Medulla oblongata (tissue), 1 donor: ENCODE results near the gene WDR64.

ENCODE experiments used
- DNase-seq: peaks from one replicate; pipeline ENCODE4 v3.0.0-alpha.2; 2015; ENCODE audit errors: extremely low spot score

WDR64 gene

DNA sequence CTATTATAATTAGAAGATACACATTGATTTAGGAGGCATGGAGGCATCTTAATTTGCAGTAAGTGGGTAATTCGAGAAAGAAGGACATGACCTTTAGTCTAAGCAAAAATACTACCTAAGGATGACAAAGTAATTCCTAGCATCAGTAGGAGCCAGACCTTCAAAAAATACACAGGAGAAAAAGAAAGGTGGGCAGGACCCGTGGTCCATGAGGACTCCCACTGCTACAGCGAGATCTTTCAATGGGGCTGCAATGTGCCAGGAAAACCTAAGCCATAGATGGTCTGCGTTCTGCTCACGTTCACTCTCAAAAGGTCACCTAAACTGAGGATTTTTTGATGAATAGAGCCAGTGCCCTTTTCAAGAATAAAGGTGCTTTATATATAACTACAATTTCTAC lies 185.3 kb downstream of the WDR64 start:
- no peak for DNase-seq

DNA sequence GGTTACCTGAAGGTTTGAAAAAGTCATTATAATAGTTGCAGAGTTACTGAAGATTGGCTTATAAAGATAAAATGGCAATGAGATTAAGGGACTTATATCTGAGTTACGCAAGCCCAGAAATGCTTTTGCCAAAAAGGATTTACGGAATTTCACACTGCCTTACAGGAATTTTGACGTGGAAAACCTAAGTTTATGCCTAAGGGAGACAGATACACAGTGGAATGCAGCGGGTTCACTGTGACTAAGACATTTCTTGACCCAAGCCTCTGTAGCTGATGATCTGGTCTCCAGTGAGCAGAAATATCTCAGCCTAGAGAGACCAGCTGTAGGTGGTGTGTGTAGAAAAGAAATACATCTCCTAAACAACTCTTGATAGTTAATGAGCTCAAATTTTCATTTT lies 185.8 kb downstream of the WDR64 start:
- DNase-seq, result no peak

DNA sequence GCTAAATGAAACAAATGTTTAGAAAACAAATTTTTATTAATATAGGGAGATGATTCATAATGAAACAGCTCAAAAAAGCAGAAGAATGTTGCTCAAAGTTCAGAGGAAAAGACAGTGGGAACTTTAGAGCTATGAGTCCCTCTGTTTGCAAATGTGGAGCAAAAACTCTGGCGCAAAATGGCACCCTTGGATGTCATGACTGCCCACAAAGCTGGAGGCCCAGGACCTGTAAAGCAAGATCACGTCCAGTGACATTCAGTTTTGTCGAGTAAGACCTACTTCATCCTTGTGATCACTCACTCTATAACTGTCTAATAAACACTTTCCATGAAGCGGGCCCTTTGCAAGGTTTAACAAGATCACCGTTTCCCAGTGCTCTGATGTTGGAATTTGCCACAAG lies 186.8 kb downstream of the WDR64 start:
- no peak for DNase-seq

DNA sequence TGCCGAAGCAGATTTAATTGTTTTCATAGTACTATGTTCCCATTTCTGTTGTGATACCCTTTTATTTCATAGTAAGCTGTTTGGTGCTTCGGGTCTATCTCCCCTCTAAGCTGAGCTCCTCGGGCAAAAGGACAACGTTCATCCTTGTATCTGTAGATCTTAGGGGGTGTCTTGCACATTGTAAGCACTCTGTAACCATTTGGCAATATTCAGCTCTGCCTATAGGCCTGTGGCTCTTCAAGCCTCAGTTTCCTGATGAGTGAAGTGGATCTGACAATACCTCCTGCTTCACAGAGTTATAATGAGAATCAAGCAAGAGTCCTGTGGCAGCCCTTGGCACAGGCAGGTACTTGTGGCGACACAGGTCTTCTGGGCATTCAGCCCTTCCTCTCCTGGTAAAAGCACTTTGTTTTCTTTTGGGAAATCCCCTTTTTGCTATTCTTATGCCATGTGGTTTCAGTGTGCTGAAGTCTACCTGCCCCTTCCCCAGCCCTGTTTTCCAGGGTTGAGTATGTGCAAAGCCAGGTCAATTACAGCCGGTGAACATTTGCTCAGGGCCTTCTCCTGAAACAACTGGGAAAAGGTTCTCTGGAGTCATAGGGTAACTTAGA lies 187.4 kb downstream of the WDR64 start:
- no peak for DNase-seq

DNA sequence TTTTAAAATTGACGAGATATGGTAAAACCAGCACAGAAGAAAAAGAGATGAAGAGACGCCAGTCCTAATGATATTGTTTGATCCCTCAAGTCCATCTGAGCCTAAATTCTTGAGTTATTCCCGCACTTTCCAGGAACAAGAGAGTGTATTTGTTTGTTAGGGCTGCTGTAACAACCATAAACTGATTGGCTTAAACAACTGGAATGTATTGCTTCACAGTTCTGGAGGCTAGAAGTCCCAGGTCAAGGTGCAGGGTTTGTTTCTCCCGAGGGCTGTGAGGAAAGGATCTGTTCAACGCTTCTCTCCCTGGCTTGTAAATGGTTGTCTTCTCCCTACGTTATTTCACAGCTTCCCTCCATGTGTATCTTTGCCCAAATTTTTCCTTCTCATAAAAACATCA lies 188.1 kb downstream of the WDR64 start:
- no peak for DNase-seq

DNA sequence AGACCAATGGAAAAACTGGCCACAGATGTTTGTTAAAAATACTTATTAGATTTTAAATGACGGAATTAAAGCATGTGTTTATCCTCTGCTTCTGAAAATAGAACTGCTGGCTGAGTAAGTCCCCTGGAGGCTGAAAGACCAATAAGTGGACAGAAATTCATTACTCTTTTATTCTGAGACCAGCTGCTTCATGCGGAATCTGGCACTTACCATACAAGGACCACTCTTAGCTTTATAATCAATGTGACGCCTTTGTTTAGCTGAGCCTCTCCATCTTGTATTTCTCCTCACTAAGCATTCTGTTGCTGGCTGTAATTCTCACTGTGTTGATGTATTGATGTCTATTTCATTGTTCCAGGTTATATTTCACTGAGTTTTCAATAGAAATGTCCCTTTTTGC lies 189.6 kb downstream of the WDR64 start:
- DNase-seq, result no peak

DNA sequence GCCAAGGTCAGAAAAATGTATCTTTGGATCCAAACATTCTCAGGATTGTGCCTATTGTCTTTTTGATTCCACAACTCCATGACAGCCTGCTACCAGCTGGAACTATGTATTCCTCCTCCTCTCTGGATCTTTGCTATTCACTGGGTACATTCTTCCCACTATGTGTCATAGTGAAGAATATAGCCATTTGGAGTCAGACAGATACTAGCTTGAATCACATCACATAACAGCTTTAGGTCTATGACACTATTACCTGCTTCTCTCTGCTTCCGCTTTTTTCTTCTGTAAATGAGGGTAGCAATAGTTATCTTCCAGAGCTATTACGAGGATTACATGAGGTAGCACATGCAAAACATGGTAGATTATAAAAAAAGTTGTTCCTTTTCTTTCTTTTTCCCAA lies 190.5 kb downstream of the WDR64 start:
- DNase-seq, result no peak

DNA sequence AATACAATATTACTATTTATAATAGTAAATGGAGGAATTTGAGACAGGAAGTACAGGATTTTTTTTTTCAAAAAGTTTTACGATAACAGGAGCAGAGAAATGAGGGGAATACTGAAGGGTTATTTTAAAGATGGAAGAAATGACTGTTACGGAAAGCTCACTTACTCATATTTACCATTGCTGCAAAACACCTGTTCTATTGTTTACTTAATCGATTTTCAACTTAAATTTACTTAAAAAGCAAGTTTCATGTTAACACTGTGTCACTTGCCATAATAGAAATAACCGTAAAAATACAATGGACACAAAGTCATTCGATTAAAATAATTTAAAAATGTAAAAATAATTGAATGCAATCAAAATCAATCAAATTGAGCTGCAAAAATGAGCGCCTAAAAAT lies 192.5 kb downstream of the WDR64 start:
- DNase-seq, result no peak

DNA sequence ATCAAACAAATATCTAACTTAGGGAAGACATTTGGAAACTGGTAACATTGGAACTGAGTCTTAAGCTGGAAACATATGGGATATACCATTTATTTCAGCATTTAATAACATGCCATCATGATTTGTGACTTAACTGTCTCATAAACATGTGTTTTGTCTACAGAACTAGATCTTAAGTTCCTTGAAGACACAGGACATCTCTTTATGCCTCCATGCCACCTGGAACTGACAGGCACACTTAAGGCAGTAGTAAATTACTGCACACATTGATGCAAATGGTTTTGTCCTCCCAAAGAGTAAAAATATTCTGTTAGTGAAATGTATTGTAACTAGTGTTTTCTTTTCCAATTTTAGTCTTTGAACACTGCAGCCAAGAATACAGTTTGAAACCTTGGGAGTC lies 194.3 kb downstream of the WDR64 start:
- no peak for DNase-seq

DNA sequence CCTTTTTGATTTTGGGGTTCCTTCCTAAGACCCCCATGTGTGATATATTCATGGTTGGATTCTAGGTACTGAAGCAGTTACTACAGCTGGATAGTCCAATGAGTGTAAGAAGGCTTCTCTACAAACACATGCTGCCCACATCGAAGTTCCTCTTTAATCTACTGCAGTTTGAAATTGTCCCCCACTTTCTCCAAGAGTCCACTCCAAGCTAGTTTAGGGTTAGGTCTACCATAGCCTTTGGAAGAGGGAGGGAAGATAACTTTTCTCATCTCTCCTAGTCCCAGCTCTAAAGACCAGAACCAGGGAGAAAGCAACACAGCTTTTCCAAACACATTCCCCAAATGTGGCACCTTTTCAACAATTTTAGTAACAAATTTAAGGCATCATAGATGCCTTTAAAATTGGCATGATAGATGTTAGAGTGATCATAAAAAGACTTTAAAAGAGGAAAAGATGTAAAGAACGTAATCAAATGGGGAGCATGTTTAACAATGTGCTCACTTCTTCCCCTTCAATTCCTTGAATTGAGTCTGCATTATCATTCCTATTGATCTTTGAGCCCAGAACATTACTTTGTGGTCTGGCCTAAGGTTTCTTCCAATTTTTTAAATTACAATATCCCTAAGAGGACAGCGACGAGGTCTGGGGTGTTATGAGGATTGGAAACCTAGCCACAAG lies 194.9 kb downstream of the WDR64 start:
- DNase-seq, result no peak

DNA sequence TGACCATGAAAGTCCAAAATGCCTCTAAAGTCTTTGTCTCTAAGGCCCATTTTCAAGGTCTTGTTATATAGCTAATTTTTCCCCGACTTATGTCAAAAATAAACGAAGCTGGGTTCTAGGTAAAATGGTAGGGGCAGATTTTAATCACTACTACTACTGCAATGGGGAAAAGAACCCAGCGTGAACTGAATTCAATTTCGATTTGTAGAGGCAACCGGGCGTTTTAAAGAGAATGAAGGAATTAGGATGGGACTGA lies 195.4 kb downstream of the WDR64 start:
- peak; percentile 6 for DNase-seq

DNA sequence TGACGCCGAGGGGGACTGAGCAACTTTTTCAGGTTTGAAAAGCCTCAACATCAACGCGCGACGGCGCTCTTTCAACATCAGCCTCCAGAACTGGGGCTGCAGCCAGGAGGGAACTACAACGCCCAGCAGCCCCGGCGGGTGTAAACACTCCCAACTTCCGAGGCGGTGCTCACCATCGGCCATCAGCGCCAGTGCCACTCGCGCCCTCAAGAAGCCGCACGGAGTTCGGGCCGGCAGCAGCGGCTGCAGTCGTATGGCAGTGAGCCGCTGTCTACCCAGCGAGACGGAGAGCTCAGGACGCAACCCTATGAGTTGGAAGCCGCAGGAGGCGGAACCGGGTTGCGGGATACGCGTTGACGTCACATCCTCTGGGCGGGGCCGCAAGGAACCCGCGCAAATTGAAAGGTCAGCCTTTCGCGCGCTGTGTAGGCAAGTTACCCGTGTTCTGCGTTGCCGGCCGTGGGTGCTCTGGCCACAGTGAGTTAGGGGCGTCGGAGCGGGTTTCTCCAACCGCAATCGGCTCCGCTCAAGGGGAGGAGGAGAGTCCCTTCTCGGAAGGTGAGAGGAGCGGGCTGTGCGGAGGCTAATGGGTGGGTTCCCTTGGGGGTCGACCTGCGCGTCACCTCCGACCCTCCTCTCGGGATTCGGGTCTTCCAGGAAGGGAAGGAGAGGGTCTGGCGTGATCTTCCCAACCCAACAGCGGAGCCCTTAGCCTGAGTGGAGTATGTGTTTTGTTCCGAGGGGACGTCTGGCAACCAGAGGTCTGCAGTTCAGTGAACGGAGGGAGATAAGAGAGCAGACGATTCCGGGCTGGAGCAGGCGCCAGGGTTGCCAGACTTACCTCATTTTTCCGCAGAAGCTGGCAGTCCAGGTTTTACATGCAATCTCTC lies 196.0 kb downstream of the WDR64 start, which contains the start of gene EXO1:
Gene EXO1 (plus strand): TSS at position 409 of the 890 bp plus-strand sequence. CDS start 2,222 bp downstream, outside the sequence.
- DNase-seq, result peak; percentile 95

DNA sequence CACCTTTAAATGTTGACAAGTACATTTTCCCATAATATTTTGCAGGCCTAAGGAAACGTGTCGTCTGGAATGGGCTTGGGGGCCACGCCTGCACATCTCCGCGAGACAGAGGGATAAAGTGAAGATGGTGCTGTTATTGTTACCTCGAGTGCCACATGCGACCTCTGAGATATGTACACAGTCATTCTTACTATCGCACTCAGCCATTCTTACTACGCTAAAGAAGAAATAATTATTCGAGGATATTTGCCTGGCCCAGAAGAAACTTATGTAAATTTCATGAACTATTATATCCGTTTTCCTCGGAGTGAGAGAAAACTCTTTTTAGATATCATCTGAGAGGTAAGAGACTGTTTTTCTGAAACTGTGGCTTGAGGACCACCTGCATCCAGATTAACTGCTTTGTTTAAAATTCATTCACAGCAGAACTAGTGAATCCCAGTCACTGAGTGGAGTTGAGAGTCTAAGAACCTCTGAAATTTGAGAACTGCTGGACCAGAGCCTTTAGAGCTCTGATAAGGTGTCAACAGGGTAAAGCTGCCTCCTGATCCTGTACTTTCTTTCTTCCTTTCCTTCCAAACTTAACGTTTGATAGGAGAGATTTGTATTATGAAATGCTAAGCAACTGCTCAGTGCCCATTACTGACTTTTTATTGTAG lies 196.7 kb downstream of the WDR64 start:
- DNase-seq, result no peak

DNA sequence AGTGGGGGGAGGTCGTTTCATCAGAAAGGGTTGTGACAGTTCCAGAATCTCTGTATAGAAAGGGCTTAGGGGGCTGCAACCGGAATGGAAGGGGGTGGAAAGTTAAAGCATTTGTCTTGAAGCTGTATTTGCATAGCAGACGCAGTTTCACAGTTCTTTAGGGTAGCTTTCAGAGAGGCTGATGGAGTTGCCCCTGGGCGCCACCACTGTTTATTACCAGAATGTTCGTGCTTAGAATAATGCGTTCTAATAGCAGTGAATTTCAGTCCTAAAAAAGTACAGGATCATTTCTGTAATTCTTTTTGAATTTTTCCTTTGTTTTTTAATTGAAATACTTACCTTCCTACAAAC lies 197.2 kb downstream of the WDR64 start:
- no peak for DNase-seq
